ENCODE results near the gene APOH. TPM values are rescaled to one million over a fixed set of nuclear protein-coding genes. Genes with fewer than 3 reads are reported as not detected.
"Not testable (repeated sequence)": the region's sequence is repeated elsewhere in the genome, so short reads cannot be mapped to it uniquely, and the experiment has no call there.

APOH gene
- total RNA-seq, 1 donor from 2014 or later = not detected

DNA sequence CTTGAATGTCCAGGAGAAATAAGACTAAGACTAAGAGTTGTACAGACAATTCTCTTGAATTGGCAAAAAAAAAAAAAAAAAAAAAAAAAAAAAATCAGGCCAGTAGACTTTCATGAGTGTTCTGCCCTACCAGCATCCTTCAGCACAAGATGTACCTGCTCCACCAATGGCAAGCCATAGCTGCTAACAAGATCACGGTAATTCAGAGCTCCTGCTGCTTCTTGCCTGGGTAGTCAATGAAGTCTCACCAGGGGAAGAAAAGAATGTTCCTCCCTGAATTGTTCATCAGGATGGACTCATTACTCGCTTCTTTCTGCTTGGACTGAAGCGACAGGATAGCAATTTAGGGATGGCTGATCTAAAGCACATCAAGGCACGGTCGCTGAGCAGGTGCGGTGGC lies 31.1 kb upstream of the APOH start:
- peak; percentile 57 for DNase-seq (ENCODE audit: low spot score)
- H3K9me3 ChIP-seq (ENCODE audit: low read depth) = no peaks in the 10 kb centered on the region

DNA sequence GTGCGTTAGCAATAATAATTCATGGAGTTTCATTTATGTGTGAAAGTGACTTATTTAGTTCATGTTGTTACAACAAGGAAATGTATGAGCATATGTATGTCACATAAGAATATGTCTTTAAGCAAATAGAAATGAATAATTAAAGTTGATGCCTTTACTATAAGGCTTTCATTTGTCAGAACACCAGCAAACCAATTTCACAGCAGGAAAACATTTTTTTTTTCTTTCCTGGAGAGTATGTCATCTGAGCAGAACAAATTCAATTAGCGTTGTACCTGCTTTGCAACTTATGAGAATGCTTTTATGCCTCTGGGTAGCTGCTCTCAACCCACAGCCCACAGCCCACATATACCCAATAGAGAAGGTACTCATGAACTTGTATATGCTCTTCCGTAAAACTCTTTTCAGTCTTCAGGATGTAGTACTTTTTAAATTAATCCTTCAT lies 26.3 kb upstream of the APOH start:
- no peaks in the 10 kb centered on the region for H3K36me3 Mint-ChIP-seq
- no peak overlapping the region for H3K27ac Mint-ChIP-seq

More for the DNA sequence above, 31.1 kb upstream of the APOH start:
- peaks cover 2% of the 10 kb centered on the region for H3K27me3 Mint-ChIP-seq (ENCODE audit: insufficient read depth, low read depth)
- H3K36me3 Mint-ChIP-seq = no peaks in the 10 kb centered on the region
- H3K4me3 Mint-ChIP-seq = no peak overlapping the region
- peaks cover 9% of the 10 kb centered on the region for H3K9me3 Mint-ChIP-seq
- Histone ChIP-seq H3K9ac (no peak overlapping the region), H3K4me1 (peaks cover 11% of the 10 kb centered on the region), H3K36me3 (no peaks in the 10 kb centered on the region), H3K27me3 (no peaks in the 10 kb centered on the region), H3F3A (ENCODE audit: low read depth) (peaks cover 10% of the 10 kb centered on the region), H3K27ac (no peak overlapping the region), H3K79me2 (ENCODE audit: low read depth) (no peaks in the 10 kb centered on the region), H2AFZ (replicated peaks) (no peak overlapping the region), H3K4me2 (peak overlapping the region; percentile 46), H4K20me1 (ENCODE audit: low read depth) (no peaks in the 10 kb centered on the region), H3K4me3 (no peak overlapping the region)
- H3K27ac Mint-ChIP-seq = no peak overlapping the region
- peaks cover 20% of the 10 kb centered on the region for H3K4me1 Mint-ChIP-seq
- no peak for TF ChIP-seq EZH2 (IDR thresholded peaks at IDR 0.05)
- no peak for TF ChIP-seq EZH2phosphoT487 (IDR thresholded peaks at IDR 0.05)
- TF ChIP-seq, protein P1, sequence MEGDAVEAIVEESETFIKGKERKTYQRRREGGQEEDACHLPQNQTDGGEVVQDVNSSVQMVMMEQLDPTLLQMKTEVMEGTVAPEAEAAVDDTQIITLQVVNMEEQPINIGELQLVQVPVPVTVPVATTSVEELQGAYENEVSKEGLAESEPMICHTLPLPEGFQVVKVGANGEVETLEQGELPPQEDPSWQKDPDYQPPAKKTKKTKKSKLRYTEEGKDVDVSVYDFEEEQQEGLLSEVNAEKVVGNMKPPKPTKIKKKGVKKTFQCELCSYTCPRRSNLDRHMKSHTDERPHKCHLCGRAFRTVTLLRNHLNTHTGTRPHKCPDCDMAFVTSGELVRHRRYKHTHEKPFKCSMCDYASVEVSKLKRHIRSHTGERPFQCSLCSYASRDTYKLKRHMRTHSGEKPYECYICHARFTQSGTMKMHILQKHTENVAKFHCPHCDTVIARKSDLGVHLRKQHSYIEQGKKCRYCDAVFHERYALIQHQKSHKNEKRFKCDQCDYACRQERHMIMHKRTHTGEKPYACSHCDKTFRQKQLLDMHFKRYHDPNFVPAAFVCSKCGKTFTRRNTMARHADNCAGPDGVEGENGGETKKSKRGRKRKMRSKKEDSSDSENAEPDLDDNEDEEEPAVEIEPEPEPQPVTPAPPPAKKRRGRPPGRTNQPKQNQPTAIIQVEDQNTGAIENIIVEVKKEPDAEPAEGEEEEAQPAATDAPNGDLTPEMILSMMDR (IDR thresholded peaks at IDR 0.05) = no peak

DNA sequence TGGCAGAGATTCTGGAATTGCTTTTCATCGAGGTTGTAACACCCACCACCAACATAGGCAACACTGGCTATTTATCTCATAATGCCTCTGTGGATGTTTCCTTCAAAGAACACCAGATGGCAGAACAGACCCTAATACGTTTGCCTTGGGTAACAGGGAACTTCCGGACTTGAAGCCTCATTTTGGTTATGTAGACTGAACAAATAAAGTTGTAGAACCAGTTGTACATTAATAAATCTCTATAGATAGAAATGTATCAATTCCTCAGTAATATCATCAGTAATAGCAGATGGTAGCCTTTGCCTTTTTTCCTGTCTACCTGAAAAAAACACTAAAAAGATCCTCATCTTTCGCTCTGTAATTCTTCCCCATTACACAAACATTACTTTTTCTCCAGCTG lies 25.9 kb upstream of the APOH start:
- Histone ChIP-seq H2AFZ (replicated peaks) (no peak overlapping the region), H3K9ac (no peak overlapping the region), H3K4me1 (peaks cover 4% of the 10 kb centered on the region), H3K9me3 (ENCODE audit: low read depth) (no peaks in the 10 kb centered on the region), H3K36me3 (no peaks in the 10 kb centered on the region), H3K4me3 (no peak overlapping the region), H3K27ac (no peak overlapping the region), H4K20me1 (ENCODE audit: low read depth) (no peaks in the 10 kb centered on the region), H3K4me2 (no peak overlapping the region), H3K79me2 (ENCODE audit: low read depth) (no peaks in the 10 kb centered on the region), H3F3A (ENCODE audit: low read depth) (peaks cover 3% of the 10 kb centered on the region), H3K27me3 (no peaks in the 10 kb centered on the region)
- Mint-ChIP-seq H3K4me3 (no peak overlapping the region), H3K27me3 (ENCODE audit: insufficient read depth, low read depth) (peaks cover 10% of the 10 kb centered on the region), H3K9me3 (no peaks in the 10 kb centered on the region), H3K4me1 (peaks cover 12% of the 10 kb centered on the region), H3K36me3 (no peaks in the 10 kb centered on the region), H3K27ac (no peak overlapping the region)
- TF ChIP-seq, protein P1 (IDR thresholded peaks at IDR 0.05) = peak; percentile 82
- no peak for TF ChIP-seq EZH2phosphoT487 (IDR thresholded peaks at IDR 0.05)
- DNase-seq (ENCODE audit: low spot score) = peak; percentile 73

More for the DNA sequence above, 26.3 kb upstream of the APOH start:
- Histone ChIP-seq H3K27ac (no peak overlapping the region), H3K9ac (no peak overlapping the region), H4K20me1 (ENCODE audit: low read depth) (no peaks in the 10 kb centered on the region), H3K79me2 (ENCODE audit: low read depth) (no peaks in the 10 kb centered on the region), H3K9me3 (ENCODE audit: low read depth) (no peaks in the 10 kb centered on the region), H3K4me2 (no peak overlapping the region), H3F3A (ENCODE audit: low read depth) (peaks cover 7% of the 10 kb centered on the region), H3K4me3 (no peak overlapping the region), H3K4me1 (peaks cover 8% of the 10 kb centered on the region), H3K27me3 (no peaks in the 10 kb centered on the region), H2AFZ (replicated peaks) (no peak overlapping the region), H3K36me3 (no peaks in the 10 kb centered on the region)
- Mint-ChIP-seq H3K27me3 (ENCODE audit: insufficient read depth, low read depth) (peaks cover 10% of the 10 kb centered on the region), H3K4me1 (peaks cover 16% of the 10 kb centered on the region), H3K4me3 (no peak overlapping the region), H3K9me3 (no peaks in the 10 kb centered on the region)
- no peak for DNase-seq (ENCODE audit: low spot score)
- TF ChIP-seq EZH2phosphoT487 (IDR thresholded peaks at IDR 0.05) (no peak), EZH2 (IDR thresholded peaks at IDR 0.05) (no peak)
- TF ChIP-seq, protein P1 (IDR thresholded peaks at IDR 0.05) = no peak

DNA sequence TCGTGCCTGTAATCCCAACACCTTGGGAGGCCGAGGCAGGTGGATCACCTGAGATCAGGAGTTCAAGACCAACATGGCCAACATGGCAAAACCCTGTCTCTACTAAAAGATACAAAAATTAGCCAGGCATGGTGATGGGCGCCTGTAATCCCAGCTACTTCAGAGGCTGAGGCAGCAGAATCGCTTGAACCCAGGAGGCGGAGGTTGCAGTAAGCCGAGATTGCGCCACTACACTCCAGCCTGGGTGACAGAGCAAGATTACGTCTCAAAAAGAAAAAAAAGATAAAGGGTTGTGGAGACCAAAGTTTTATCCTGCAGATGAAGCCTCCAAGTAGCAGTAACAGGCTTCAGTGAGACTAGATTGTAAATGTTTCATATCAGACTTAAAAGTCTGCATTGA lies 24.2 kb upstream of the APOH start:
- H2AFZ ChIP-seq (replicated peaks) = not testable (repeated sequence)

More for the DNA sequence above, 24.2 kb upstream of the APOH start:
- not testable (repeated sequence) for H3K9me3 ChIP-seq (ENCODE audit: low read depth); H3K9me3 Mint-ChIP-seq; H3K27me3 Mint-ChIP-seq (ENCODE audit: insufficient read depth, low read depth); H3F3A ChIP-seq (ENCODE audit: low read depth); H3K4me1 ChIP-seq; DNase-seq (ENCODE audit: low spot score); H3K79me2 ChIP-seq (ENCODE audit: low read depth); H3K4me1 Mint-ChIP-seq; H3K4me3 Mint-ChIP-seq; H3K36me3 ChIP-seq; H4K20me1 ChIP-seq (ENCODE audit: low read depth); H3K36me3 Mint-ChIP-seq; H3K27ac Mint-ChIP-seq; H3K27ac ChIP-seq; H3K4me2 ChIP-seq; H3K9ac ChIP-seq; H3K4me3 ChIP-seq; H3K27me3 ChIP-seq
